Neural progenitor cell (in vitro differentiated cells): ENCODE results near the gene SGCD. TPM values are rescaled to one million over a fixed set of nuclear protein-coding genes. Genes with fewer than 3 reads are reported as not detected.

ENCODE experiments used
- DNase-seq: peaks from one replicate; pipeline ENCODE4 v3.0.0-alpha.2; 2016; ENCODE audit warnings: low spot score
- H2AFZ ChIP-seq: fragments of 200-600 bp; sonication (generic); replicated peaks from 2 replicates; pipeline ENCODE4 v1.6.1; 2016; ENCODE audit warnings: antibody characterized with exemption
- H3F3A ChIP-seq: fragments of 200-600 bp; sonication (generic); 2 replicates; pipeline ENCODE4 v1.6.1; 2016; ENCODE audit warnings: antibody characterized with exemption, low read depth
- H3K27ac ChIP-seq: fragments of 200-600 bp; sonication (generic); 2 replicates; pipeline ENCODE4 v1.5.1; 2016; ENCODE audit warnings: mild to moderate bottlenecking
- H3K27me3 ChIP-seq: fragments of 200-600 bp; sonication (generic); 2 replicates; pipeline ENCODE4 v1.6.1; 2016; ENCODE audit warnings: mild to moderate bottlenecking, moderate library complexity
- H3K36me3 ChIP-seq: fragments of 200-600 bp; sonication (generic); 2 replicates; pipeline ENCODE4 v1.5.1; 2016
- H3K4me1 ChIP-seq: fragments of 200-600 bp; sonication (generic); 2 replicates; pipeline ENCODE4 v1.6.1; 2016; ENCODE audit warnings: mixed run types
- H3K4me2 ChIP-seq: fragments of 200-600 bp; sonication (generic); 2 replicates; pipeline ENCODE4 v1.6.1; 2016
- H3K4me3 ChIP-seq: fragments of 200-600 bp; sonication (generic); 2 replicates; pipeline ENCODE4 v1.5.1; 2016
- H3K79me2 ChIP-seq: fragments of 200-600 bp; sonication (generic); 2 replicates; pipeline ENCODE4 v1.6.1; 2016; ENCODE audit warnings: low read depth
- H3K9ac ChIP-seq: fragments of 200-600 bp; sonication (generic); 2 replicates; pipeline ENCODE4 v1.6.1; 2016
- H3K9me3 ChIP-seq: fragments of 200-600 bp; sonication (generic); 2 replicates; pipeline ENCODE4 v1.5.1; 2016; ENCODE audit warnings: low read depth
- H4K20me1 ChIP-seq: fragments of 200-600 bp; sonication (generic); 2 replicates; pipeline ENCODE4 v1.6.1; 2016; ENCODE audit warnings: low read depth
- H3K27ac Mint-ChIP-seq: 3 replicates; pipeline ENCODE4 v1.8.0; 2021; ENCODE audit warnings: mixed read lengths
- H3K27me3 Mint-ChIP-seq: 2 replicates; pipeline ENCODE4 v1.8.0; 2022; ENCODE audit warnings: low read depth, mild to moderate bottlenecking, inconsistent platforms, moderate library complexity, mixed read lengths; ENCODE audit not compliant: insufficient read depth
- H3K36me3 Mint-ChIP-seq: 3 replicates; pipeline ENCODE4 v1.8.0; 2021; ENCODE audit warnings: mixed read lengths
- H3K4me1 Mint-ChIP-seq: 3 replicates; pipeline ENCODE4 v1.8.0; 2021; ENCODE audit warnings: mixed read lengths
- H3K4me3 Mint-ChIP-seq: 3 replicates; pipeline ENCODE4 v1.8.0; 2021; ENCODE audit warnings: mild to moderate bottlenecking, moderate library complexity, mixed read lengths
- H3K9me3 Mint-ChIP-seq: 3 replicates; pipeline ENCODE4 v1.8.0; 2020; ENCODE audit warnings: mixed read lengths
- CTCF ChIP-seq: fragments of 200-600 bp; sonication (generic); IDR thresholded peaks from 2 replicates; pipeline ENCODE4 v1.5.1; 2017; ENCODE audit warnings: antibody characterized with exemption, mild to moderate bottlenecking
- EZH2 ChIP-seq: fragments of 200-600 bp; sonication (generic); IDR thresholded peaks from 2 replicates; pipeline ENCODE4 v1.6.1; 2017; ENCODE audit warnings: antibody characterized with exemption, mild to moderate bottlenecking, moderate library complexity
- EZH2phosphoT487 ChIP-seq: fragments of 200-600 bp; sonication (generic); IDR thresholded peaks from 2 replicates; pipeline ENCODE4 v1.6.1; 2017; ENCODE audit warnings: antibody characterized with exemption
- total RNA-seq: library from RNA; depleted of rRNA; stranded (reverse); fragments of >200 nt; gene quantifications from 2 replicates; pipeline ENCODE4 v1.2.3, GENCODE V29; 2015; ENCODE audit warnings: low replicate concordance

SGCD gene
- total RNA-seq, 1 donor from 2014 or later, result not detected

GRCh38 chr5:156361436-156362109 is 34.6 kb downstream of the SGCD start:
- Histone ChIP-seq H2AFZ (no peak overlapping the region), H3K4me2 (no peak overlapping the region), H3K4me1 (no peaks in the 10 kb centered on the region), H3K27me3 (no peaks in the 10 kb centered on the region), H3K36me3 (no peaks in the 10 kb centered on the region), H3K9ac (no peak overlapping the region), H3F3A (no peaks in the 10 kb centered on the region), H3K9me3 (no peaks in the 10 kb centered on the region), H3K4me3 (no peak overlapping the region), H3K79me2 (no peaks in the 10 kb centered on the region), H4K20me1 (no peaks in the 10 kb centered on the region), H3K27ac (no peak overlapping the region)
- no peaks in the 10 kb centered on the region for H3K9me3 Mint-ChIP-seq
- no peak for TF ChIP-seq EZH2
- TF ChIP-seq CTCF, result no peak
- DNase-seq, result no peak
- H3K36me3 Mint-ChIP-seq, result no peaks in the 10 kb centered on the region
- H3K4me3 Mint-ChIP-seq, result no peak overlapping the region
- H3K27me3 Mint-ChIP-seq, result peaks cover 2% of the 10 kb centered on the region
- no peak overlapping the region for H3K27ac Mint-ChIP-seq
- H3K4me1 Mint-ChIP-seq, result no peaks in the 10 kb centered on the region

DNA sequence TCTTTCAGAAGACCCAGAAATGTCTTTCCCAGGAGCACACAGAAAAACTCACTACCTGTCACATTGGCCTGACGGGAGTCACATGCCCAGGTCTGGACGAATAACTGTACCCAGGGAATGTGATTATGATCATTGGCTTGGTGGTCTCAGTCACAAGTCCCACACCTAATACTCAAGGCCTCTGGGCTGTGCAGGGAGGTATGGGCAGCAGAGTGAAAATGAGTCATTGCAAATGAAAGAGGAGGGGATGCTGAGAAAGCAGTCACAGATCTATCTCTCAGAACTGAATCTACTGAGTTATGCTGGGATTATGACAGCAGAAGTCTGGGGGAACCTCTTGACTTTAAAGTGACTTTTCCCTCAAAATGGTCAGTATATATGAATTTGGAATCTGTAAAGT is 36.9 kb downstream of the SGCD start:
- Histone ChIP-seq H3K4me2 (no peak overlapping the region), H3K27ac (no peak overlapping the region), H3K9ac (no peak overlapping the region), H3K36me3 (no peaks in the 10 kb centered on the region), H3K27me3 (no peaks in the 10 kb centered on the region), H3K9me3 (no peaks in the 10 kb centered on the region), H3F3A (no peaks in the 10 kb centered on the region), H2AFZ (no peak overlapping the region), H3K4me3 (no peak overlapping the region), H4K20me1 (no peaks in the 10 kb centered on the region), H3K79me2 (no peaks in the 10 kb centered on the region), H3K4me1 (no peaks in the 10 kb centered on the region)
- TF ChIP-seq CTCF, result no peak
- no peak for TF ChIP-seq EZH2
- no peak for TF ChIP-seq EZH2phosphoT487
- H3K9me3 Mint-ChIP-seq, result no peaks in the 10 kb centered on the region
- peaks cover 2% of the 10 kb centered on the region for H3K27me3 Mint-ChIP-seq
- no peaks in the 10 kb centered on the region for H3K4me1 Mint-ChIP-seq
- no peak for DNase-seq
- no peak overlapping the region for H3K27ac Mint-ChIP-seq
- no peak overlapping the region for H3K4me3 Mint-ChIP-seq
- H3K36me3 Mint-ChIP-seq, result no peaks in the 10 kb centered on the region

DNA sequence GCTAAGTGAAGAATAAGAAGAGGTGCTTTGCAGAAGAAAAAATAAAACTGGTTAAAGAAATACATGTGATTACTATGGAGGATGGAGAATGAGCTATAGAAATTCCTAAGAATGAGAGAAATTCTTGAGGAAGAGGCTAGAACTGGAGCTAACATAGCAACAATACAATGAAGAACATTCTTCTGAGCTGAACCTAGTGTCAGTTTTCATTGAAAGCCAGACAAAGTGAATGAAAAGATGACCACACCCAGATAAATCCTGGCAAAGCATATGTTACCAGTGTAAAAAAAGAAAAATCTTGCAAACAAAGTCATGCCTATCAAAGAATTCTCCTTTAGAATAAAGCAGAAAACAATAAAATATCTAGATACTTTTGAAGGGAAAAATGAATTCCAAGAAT is 39.6 kb downstream of the SGCD start:
- Mint-ChIP-seq H3K27ac (no peak overlapping the region), H3K9me3 (no peaks in the 10 kb centered on the region), H3K4me3 (no peak overlapping the region), H3K4me1 (no peaks in the 10 kb centered on the region), H3K36me3 (no peaks in the 10 kb centered on the region), H3K27me3 (peaks cover 2% of the 10 kb centered on the region)
- no peak overlapping the region for H2AFZ ChIP-seq
- no peaks in the 10 kb centered on the region for H3K79me2 ChIP-seq
- H3K36me3 ChIP-seq, result no peaks in the 10 kb centered on the region
- DNase-seq, result no peak
- H3F3A ChIP-seq, result no peaks in the 10 kb centered on the region
- no peaks in the 10 kb centered on the region for H4K20me1 ChIP-seq
- H3K4me3 ChIP-seq, result no peak overlapping the region
- no peaks in the 10 kb centered on the region for H3K9me3 ChIP-seq
- TF ChIP-seq CTCF (no peak), EZH2 (no peak), EZH2phosphoT487 (no peak)
- no peak overlapping the region for H3K27ac ChIP-seq
- no peak overlapping the region for H3K9ac ChIP-seq
- H3K4me2 ChIP-seq, result no peak overlapping the region
- no peaks in the 10 kb centered on the region for H3K4me1 ChIP-seq
- no peaks in the 10 kb centered on the region for H3K27me3 ChIP-seq
